WTC11 (cell line): ENCODE results near the gene BTBD7. TPM values are rescaled to one million over a fixed set of nuclear protein-coding genes. Genes with fewer than 3 reads are reported as not detected.
A peak's percentile ranks its signal among the peaks of the same experiment; 100 is the strongest.

Experiments used
- ATAC-seq: fragments of 200-7000 bp; cut with Tn5 transposase; 2 replicates; pipeline ENCODE4 v1.10.0; 2021; ENCODE audit warnings: mild to moderate bottlenecking, moderate library complexity
- CTCF ChIA-PET: fragments of 300-600 bp; sonication (Branson Sonifier 250); formaldehyde crosslinking; loops from one replicate; lab custom pipeline; 2021; ENCODE audit warnings: antibody characterized with exemption; lab: Charles Lee
- POLR2A ChIA-PET: fragments of 350-600 bp; sonication (Branson Sonifier 250); formaldehyde crosslinking; loops from one replicate; lab custom pipeline; 2021; ENCODE audit warnings: antibody characterized with exemption; lab: Charles Lee
- DNase-seq: peaks from one replicate; pipeline ENCODE4 v3.0.0; 2021; ENCODE audit warnings: low spot score
- H3K27ac Mint-ChIP-seq: 2 replicates; pipeline ENCODE4 v1.8.0; 2021; ENCODE audit warnings: mixed read lengths
- H3K27me3 Mint-ChIP-seq: 2 replicates; pipeline ENCODE4 v1.8.0; 2021; ENCODE audit warnings: low read depth, mild to moderate bottlenecking, moderate library complexity, mixed read lengths
- H3K36me3 Mint-ChIP-seq: 2 replicates; pipeline ENCODE4 v1.8.0; 2021; ENCODE audit warnings: mixed read lengths
- H3K4me1 Mint-ChIP-seq: 2 replicates; pipeline ENCODE4 v1.8.0; 2022; ENCODE audit warnings: mixed read lengths
- H3K4me3 Mint-ChIP-seq: 2 replicates; pipeline ENCODE4 v1.8.0; 2021; ENCODE audit warnings: mild to moderate bottlenecking, moderate library complexity, mixed read lengths
- H3K9me3 Mint-ChIP-seq: 2 replicates; pipeline ENCODE4 v1.8.0; 2021; ENCODE audit warnings: mixed read lengths
- ATF1 ChIP-seq: sonication (generic); formaldehyde crosslinking; IDR thresholded peaks from 2 replicates; pipeline ENCODE4 v1.8.1; 2023; ENCODE audit warnings: mild to moderate bottlenecking, moderate library complexity, missing genetic modification reagents
- E2F4 ChIP-seq: sonication (generic); formaldehyde crosslinking; IDR thresholded peaks from 2 replicates; pipeline ENCODE4 v1.8.1; 2022; ENCODE audit warnings: low read depth, mild to moderate bottlenecking, moderate library complexity, missing genetic modification reagents, borderline replicate concordance
- FOXK1 ChIP-seq: sonication (generic); formaldehyde crosslinking; IDR thresholded peaks from 2 replicates; pipeline ENCODE4 v1.8.0; 2022; ENCODE audit warnings: mild to moderate bottlenecking, moderate library complexity, missing genetic modification reagents
- FOXP4 ChIP-seq: sonication (generic); formaldehyde crosslinking; IDR thresholded peaks from 2 replicates; pipeline ENCODE4 v1.8.0; 2022; ENCODE audit warnings: mild to moderate bottlenecking, missing genetic modification reagents
- JUN ChIP-seq: sonication (generic); formaldehyde crosslinking; IDR thresholded peaks from 2 replicates; pipeline ENCODE4 v1.8.0; 2023; ENCODE audit warnings: mild to moderate bottlenecking, missing genetic modification reagents
- MAX ChIP-seq: sonication (generic); formaldehyde crosslinking; IDR thresholded peaks from 2 replicates; pipeline ENCODE4 v1.8.0; 2022; ENCODE audit warnings: mild to moderate bottlenecking, missing genetic modification reagents
- NR1H2 ChIP-seq: sonication (generic); formaldehyde crosslinking; IDR thresholded peaks from 2 replicates; pipeline ENCODE4 v1.9.0; 2021; ENCODE audit warnings: mild to moderate bottlenecking, moderate library complexity, missing genetic modification reagents
- NR2C2 ChIP-seq: sonication (generic); formaldehyde crosslinking; IDR thresholded peaks from 2 replicates; pipeline ENCODE4 v1.8.0; 2022; ENCODE audit warnings: mild to moderate bottlenecking, missing genetic modification reagents
- NR3C1 ChIP-seq: sonication (generic); formaldehyde crosslinking; conservative IDR thresholded peaks from 2 replicates; pipeline ENCODE4 v1.8.1; 2023; ENCODE audit warnings: low read depth, mild to moderate bottlenecking, missing genetic modification reagents
- RORB ChIP-seq: fragments of 250-450 bp; sonication (Bioruptor Pico); IDR thresholded peaks from 2 replicates; pipeline ENCODE4 v1.9.0; 2021; ENCODE audit warnings: mild to moderate bottlenecking
- SOX15 ChIP-seq: fragments of 250-450 bp; sonication (Bioruptor Pico); IDR thresholded peaks from 2 replicates; pipeline ENCODE4 v1.9.0; 2021; ENCODE audit warnings: mild to moderate bottlenecking
- TCF7 ChIP-seq: sonication (generic); formaldehyde crosslinking; IDR thresholded peaks from 2 replicates; pipeline ENCODE4 v1.8.0; 2022; ENCODE audit warnings: mild to moderate bottlenecking, low read depth, missing genetic modification reagents, moderate library complexity
- TEAD1 ChIP-seq: sonication (generic); formaldehyde crosslinking; IDR thresholded peaks from 2 replicates; pipeline ENCODE4 v1.8.0; 2022; ENCODE audit warnings: mild to moderate bottlenecking, missing genetic modification reagents
- TP53 ChIP-seq: sonication (generic); formaldehyde crosslinking; IDR thresholded peaks from 2 replicates; pipeline ENCODE4 v1.8.1; 2023; ENCODE audit warnings: mild to moderate bottlenecking, missing genetic modification reagents
- ZNF121 ChIP-seq: sonication (generic); formaldehyde crosslinking; IDR thresholded peaks from 2 replicates; pipeline ENCODE4 v1.8.0; 2023; ENCODE audit warnings: missing genetic modification reagents
- ZNF317 ChIP-seq: sonication (generic); formaldehyde crosslinking; IDR thresholded peaks from 2 replicates; pipeline ENCODE4 v1.8.1; 2023; ENCODE audit warnings: low read depth, mild to moderate bottlenecking, moderate library complexity, missing genetic modification reagents, borderline replicate concordance
- ZNF416 ChIP-seq: fragments of 250-450 bp; sonication (Bioruptor Pico); IDR thresholded peaks from 2 replicates; pipeline ENCODE4 v1.9.0; 2021; ENCODE audit warnings: mild to moderate bottlenecking, inconsistent platforms
- ZNF423 ChIP-seq: fragments of 250-450 bp; sonication (Bioruptor Pico); IDR thresholded peaks from 2 replicates; pipeline ENCODE4 v2.1.2; 2022; ENCODE audit warnings: mild to moderate bottlenecking, moderate library complexity
- ZNF512 ChIP-seq: sonication (generic); formaldehyde crosslinking; IDR thresholded peaks from 2 replicates; pipeline ENCODE4 v1.8.1; 2022; ENCODE audit warnings: missing genetic modification reagents, borderline replicate concordance
- total RNA-seq: library from RNA; stranded (reverse); gene quantifications from 3 replicates; pipeline ENCODE4 v1.2.3, GENCODE V29; 2021
- TF ChIP-seq, protein P1 (sequence below): sonication (generic); formaldehyde crosslinking; conservative IDR thresholded peaks from 2 replicates; pipeline ENCODE4 v1.8.1; 2022; ENCODE audit warnings: mild to moderate bottlenecking, missing genetic modification reagents
- TF ChIP-seq, protein P2 (sequence below): sonication (generic); formaldehyde crosslinking; IDR thresholded peaks from 2 replicates; pipeline ENCODE4 v1.8.0; 2023; ENCODE audit warnings: missing genetic modification reagents
- TF ChIP-seq, protein P3 (sequence below): sonication (generic); formaldehyde crosslinking; IDR thresholded peaks from 2 replicates; pipeline ENCODE4 v1.8.1; 2023; ENCODE audit warnings: mild to moderate bottlenecking, missing genetic modification reagents, moderate library complexity
- TF ChIP-seq, protein P4 (sequence below): fragments of 250-450 bp; sonication (Bioruptor Pico); conservative IDR thresholded peaks from 2 replicates; pipeline ENCODE4 v1.9.0; 2021; ENCODE audit warnings: mild to moderate bottlenecking
- TF ChIP-seq, protein P5 (sequence below): fragments of 200-600 bp; IDR thresholded peaks from 2 replicates; pipeline ENCODE4 v1.8.0; 2022; ENCODE audit warnings: antibody characterized with exemption

The BTBD7 gene
- total RNA-seq, 1 experiment from 2014 or later = 34.1 TPM

DNA sequence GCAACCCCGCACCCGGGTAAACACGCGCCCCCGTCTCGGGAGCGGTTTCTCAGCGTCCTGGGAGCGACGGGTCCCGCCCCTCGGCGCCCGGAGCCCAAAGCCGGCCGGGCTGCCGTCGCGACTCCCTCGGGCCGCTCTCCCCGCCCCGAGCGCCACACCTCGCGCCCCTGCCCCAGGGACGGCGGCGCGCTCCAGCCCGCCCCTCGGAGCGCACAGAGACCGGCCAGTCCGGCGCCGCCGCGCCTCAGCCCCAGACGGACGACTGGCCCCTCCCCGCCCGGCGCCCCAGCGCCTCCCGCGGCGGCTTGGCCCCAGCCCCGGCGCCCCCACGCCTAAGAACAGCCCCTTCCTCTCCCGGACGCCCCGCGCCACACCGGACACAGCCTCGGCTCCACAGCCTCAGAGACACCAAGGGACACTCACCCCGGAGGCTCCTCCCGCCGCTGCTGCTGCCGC, 411 bp downstream of the BTBD7 start:
- CTCF ChIA-PET = interaction anchor here (0.5 kb wide), 2 partner anchors 134 to 617 kb away, joined by 3 to 4 read pairs; no protein-coding TSS in a partner anchor
- no peak overlapping the region for H3K27ac Mint-ChIP-seq

DNA sequence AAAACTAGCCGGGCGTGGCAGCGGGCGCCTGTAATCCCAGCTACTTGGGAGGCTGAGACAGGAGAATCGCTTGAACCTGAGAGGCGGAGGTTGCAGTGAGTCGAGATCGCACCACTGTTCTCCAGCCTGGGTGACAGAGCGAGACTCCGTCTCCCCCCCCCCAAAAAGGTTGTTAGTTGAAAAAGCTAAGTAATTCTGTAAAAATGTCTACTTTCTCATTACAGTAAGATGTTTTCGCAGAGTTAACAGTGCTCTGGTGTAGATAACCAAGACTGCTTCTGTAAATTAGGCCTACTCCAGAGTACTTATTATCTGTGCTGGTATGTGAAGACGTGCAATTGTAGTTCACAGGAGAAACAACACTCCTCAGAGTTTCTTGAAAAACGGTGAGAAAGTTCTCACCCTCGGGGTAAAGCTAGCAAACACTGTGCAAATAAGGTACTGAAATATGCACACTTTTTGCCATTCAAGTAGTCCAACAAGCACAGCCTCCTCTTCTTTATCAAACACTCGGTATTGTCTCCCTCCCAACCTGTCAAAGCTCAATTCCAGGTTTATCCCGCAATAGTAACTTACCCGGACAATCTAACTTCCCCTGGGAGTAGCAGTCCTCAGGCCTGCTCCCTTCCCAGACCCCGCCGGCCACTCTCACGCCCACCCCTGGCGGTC, 974 bp downstream of the BTBD7 start:
- ChIA-PET CTCF (interaction anchor here (0.5 to 1.0 kb wide), 3 partner anchors 124 to 617 kb away, joined by 3 to 5 read pairs (median 4); partner anchors contain the start of gene UBR7), POLR2A (interaction anchor here (0.5 kb wide), 1 partner anchor 226 kb away, joined by 3 read pairs; no protein-coding TSS in a partner anchor)
- H3K9me3 Mint-ChIP-seq = peaks cover 6% of the 10 kb centered on the region
- H3K4me1 Mint-ChIP-seq = peaks cover 43% of the 10 kb centered on the region
- ATAC-seq = no peak
- H3K27me3 Mint-ChIP-seq = no peaks in the 10 kb centered on the region
- peak overlapping the region; percentile 87 for H3K27ac Mint-ChIP-seq
- peak overlapping the region; percentile 89 for H3K4me3 Mint-ChIP-seq
- DNase-seq = no peak
- H3K36me3 Mint-ChIP-seq = peaks cover 14% of the 10 kb centered on the region
- TF ChIP-seq E2F4 (CRISPR knock-in tag) (no peak), SOX15 (CRISPR knock-in tag) (no peak), MAX (no peak), TEAD1 (no peak), ATF1 (CRISPR knock-in tag) (no peak), ZNF121 (CRISPR knock-in tag) (no peak), ZNF512 (CRISPR knock-in tag) (no peak), ZNF317 (CRISPR knock-in tag) (no peak), RORB (CRISPR knock-in tag) (no peak), NR1H2 (no peak), FOXP4 (no peak), ZNF423 (CRISPR knock-in tag) (no peak), ZNF416 (CRISPR knock-in tag) (no peak)
- TF ChIP-seq, protein P1, sequence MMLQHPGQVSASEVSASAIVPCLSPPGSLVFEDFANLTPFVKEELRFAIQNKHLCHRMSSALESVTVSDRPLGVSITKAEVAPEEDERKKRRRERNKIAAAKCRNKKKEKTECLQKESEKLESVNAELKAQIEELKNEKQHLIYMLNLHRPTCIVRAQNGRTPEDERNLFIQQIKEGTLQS (CRISPR knock-in tag) = no peak
- TF ChIP-seq, protein P2, sequence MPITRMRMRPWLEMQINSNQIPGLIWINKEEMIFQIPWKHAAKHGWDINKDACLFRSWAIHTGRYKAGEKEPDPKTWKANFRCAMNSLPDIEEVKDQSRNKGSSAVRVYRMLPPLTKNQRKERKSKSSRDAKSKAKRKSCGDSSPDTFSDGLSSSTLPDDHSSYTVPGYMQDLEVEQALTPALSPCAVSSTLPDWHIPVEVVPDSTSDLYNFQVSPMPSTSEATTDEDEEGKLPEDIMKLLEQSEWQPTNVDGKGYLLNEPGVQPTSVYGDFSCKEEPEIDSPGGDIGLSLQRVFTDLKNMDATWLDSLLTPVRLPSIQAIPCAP (CRISPR knock-in tag) = no peak
- TF ChIP-seq, protein P3, sequence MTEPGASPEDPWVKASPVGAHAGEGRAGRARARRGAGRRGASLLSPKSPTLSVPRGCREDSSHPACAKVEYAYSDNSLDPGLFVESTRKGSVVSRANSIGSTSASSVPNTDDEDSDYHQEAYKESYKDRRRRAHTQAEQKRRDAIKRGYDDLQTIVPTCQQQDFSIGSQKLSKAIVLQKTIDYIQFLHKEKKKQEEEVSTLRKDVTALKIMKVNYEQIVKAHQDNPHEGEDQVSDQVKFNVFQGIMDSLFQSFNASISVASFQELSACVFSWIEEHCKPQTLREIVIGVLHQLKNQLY = no peak
- TF ChIP-seq, protein P4, sequence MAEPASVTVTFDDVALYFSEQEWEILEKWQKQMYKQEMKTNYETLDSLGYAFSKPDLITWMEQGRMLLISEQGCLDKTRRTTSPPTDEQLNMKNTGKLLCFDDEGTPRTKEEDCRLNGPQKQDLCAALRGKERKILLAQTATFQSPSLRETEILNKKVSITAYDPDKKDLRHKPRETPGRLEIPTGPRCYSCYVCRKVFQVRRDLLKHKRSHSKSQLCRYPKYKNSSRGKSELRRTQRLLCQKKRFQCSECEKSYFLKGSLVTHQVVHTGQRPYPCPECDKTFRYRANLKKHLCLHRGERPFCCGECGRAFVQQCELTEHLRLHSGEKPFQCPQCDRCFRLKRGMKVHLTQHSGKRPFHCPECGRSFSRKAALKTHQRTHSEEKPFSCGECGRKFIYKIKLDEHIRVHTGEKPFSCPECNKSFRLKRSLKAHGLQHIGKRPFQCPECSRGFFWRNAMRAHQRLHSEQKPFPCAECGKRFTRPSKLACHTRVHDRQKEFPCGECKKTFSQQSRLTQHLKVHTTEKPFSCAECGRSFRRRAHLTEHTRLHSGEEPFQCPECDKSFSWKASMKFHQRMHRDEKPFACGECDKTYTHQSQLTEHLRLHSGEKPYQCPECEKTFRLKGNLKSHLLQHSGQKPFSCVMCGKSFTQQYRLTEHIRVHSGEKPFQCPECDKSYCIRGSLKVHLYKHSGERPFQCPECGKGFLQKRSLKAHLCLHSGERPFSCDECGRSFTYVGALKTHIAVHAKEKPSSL = no peak
- TF ChIP-seq, protein P5, sequence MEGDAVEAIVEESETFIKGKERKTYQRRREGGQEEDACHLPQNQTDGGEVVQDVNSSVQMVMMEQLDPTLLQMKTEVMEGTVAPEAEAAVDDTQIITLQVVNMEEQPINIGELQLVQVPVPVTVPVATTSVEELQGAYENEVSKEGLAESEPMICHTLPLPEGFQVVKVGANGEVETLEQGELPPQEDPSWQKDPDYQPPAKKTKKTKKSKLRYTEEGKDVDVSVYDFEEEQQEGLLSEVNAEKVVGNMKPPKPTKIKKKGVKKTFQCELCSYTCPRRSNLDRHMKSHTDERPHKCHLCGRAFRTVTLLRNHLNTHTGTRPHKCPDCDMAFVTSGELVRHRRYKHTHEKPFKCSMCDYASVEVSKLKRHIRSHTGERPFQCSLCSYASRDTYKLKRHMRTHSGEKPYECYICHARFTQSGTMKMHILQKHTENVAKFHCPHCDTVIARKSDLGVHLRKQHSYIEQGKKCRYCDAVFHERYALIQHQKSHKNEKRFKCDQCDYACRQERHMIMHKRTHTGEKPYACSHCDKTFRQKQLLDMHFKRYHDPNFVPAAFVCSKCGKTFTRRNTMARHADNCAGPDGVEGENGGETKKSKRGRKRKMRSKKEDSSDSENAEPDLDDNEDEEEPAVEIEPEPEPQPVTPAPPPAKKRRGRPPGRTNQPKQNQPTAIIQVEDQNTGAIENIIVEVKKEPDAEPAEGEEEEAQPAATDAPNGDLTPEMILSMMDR = no peak

More for the DNA sequence above, 411 bp downstream of the BTBD7 start:
- peak; percentile 71 for DNase-seq
- TF ChIP-seq NR3C1 (CRISPR knock-in tag) (0 out of 2 replicates have a peak, but pooled peaks have one; percentile 14), NR2C2 (CRISPR knock-in tag) (no peak), TEAD1 (no peak), TP53 (CRISPR knock-in tag) (0 out of 2 replicates have a peak, but pooled peaks have one; percentile 51), TCF7 (CRISPR knock-in tag) (0 out of 2 replicates have a peak, but pooled peaks have one; percentile 31), JUN (no peak), FOXK1 (CRISPR knock-in tag) (0 out of 2 replicates have a peak, but pooled peaks have one; percentile 14)
- POLR2A ChIA-PET = interaction anchor here (0.5 kb wide), 1 partner anchor 226 kb away, joined by 3 read pairs; no protein-coding TSS in a partner anchor
- Mint-ChIP-seq H3K4me3 (peak overlapping the region; percentile 89), H3K9me3 (peaks cover 12% of the 10 kb centered on the region), H3K4me1 (peaks cover 43% of the 10 kb centered on the region), H3K27me3 (no peaks in the 10 kb centered on the region), H3K36me3 (peaks cover 20% of the 10 kb centered on the region)
- peak; percentile 81 for ATAC-seq
